Lower leg skin (tissue), 3 donors: Measurements from ENCODE around the gene GIGYF1.

ENCODE experiments used
- POLR2A ChIP-seq, 2 donors: fragments of 450-650 bp; IDR thresholded peaks; one replicate each; pipeline ENCODE4 v1.6.1; 2016 to 2017; ENCODE audit warnings: antibody characterized with exemption in 2 of 2, mild to moderate bottlenecking in 1 of 2, moderate library complexity in 1 of 2
- TF ChIP-seq, protein P1 (sequence below), 3 donors: fragments of 450-650 bp; IDR thresholded peaks; one replicate each; pipeline ENCODE4 v1.5.1; 2016; ENCODE audit warnings: antibody characterized with exemption in 3 of 3, mild to moderate bottlenecking in 3 of 3, moderate library complexity in 2 of 3

GRCh38 chr7:100679927-100680575 is 14.0 kb downstream of the GIGYF1 start:
- TF ChIP-seq, protein P1, sequence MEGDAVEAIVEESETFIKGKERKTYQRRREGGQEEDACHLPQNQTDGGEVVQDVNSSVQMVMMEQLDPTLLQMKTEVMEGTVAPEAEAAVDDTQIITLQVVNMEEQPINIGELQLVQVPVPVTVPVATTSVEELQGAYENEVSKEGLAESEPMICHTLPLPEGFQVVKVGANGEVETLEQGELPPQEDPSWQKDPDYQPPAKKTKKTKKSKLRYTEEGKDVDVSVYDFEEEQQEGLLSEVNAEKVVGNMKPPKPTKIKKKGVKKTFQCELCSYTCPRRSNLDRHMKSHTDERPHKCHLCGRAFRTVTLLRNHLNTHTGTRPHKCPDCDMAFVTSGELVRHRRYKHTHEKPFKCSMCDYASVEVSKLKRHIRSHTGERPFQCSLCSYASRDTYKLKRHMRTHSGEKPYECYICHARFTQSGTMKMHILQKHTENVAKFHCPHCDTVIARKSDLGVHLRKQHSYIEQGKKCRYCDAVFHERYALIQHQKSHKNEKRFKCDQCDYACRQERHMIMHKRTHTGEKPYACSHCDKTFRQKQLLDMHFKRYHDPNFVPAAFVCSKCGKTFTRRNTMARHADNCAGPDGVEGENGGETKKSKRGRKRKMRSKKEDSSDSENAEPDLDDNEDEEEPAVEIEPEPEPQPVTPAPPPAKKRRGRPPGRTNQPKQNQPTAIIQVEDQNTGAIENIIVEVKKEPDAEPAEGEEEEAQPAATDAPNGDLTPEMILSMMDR (IDR thresholded peaks at IDR 0.05), result no peak
- TF ChIP-seq POLR2A (IDR thresholded peaks at IDR 0.05), result no peak
